ENCODE measurements around the gene BATF3. TPM values are rescaled to one million over a fixed set of nuclear protein-coding genes. Genes with fewer than 3 reads are reported as not detected.

Gene BATF3
- total RNA-seq, result 1 to 10 TPM in 1 of 2 experiments, under 1 TPM in 1; 0.64 to 1.0 TPM
- polyA plus RNA-seq, result under 1 TPM in 1 of 2 donors, not detected in 1; 0.42 TPM

GRCh38 chr1:212699625-212700222, at the start of gene BATF3:
BATF3 (minus strand) TSS chr1:212699840; CDS start chr1:212699762, 78 bp downstream.
- no peaks in the 10 kb centered on the region for H3K9me3 ChIP-seq (ENCODE audit: control insufficient read depth in 1 of 2, low read length in 2 of 2)
- H3K27ac ChIP-seq (ENCODE audit: low read depth, low read length), result peak within 1 kb of the TSS; percentile 57
- H3K36me3 ChIP-seq (ENCODE audit: insufficient read depth, low read length), result no peaks in the 10 kb centered on the region
- Mint-ChIP-seq H3K36me3 (peaks cover 0 to 2% of the 10 kb centered on the region in 2 donors), H3K27ac (peak within 1 kb of the TSS; percentile 83 to 94 (median 90)), H3K4me3 (peak within 1 kb of the TSS; percentile 86 to 95 (median 90)), H3K27me3 (no peaks in the 10 kb centered on the region), H3K4me1 (peaks cover 35 to 64% (median 49%) of the 10 kb centered on the region in 4 donors), H3K9me3 (peaks cover 0 to 2% (median 0%) of the 10 kb centered on the region in 8 donors)
- intact Hi-C loops (cut with micrococcal nuclease), result loop anchor here (1.0 to 2.0 kb wide), 3 partner anchors 51 to 141 kb away; no protein-coding TSS in a partner anchor
- POLR2A ChIA-PET (ENCODE audit: partially characterized antibody), result no interaction called here
- H3K4me1 ChIP-seq (ENCODE audit: insufficient read depth, low read length), result peaks cover 42% of the 10 kb centered on the region
- DNase-seq, result peak; percentile 17 to 61 (median 33)
- CTCF ChIA-PET (ENCODE audit: partially characterized antibody), result interaction anchor here (1.2 to 1.5 kb wide), 2 partner anchors 16 to 295 kb away, joined by 4 to 6 read pairs; no protein-coding TSS in a partner anchor
- H3K4me3 ChIP-seq (ENCODE audit: low read length in 2 of 2), result peak within 1 kb of the TSS; percentile 20 to 49
- no peaks in the 10 kb centered on the region for H3K27me3 ChIP-seq (ENCODE audit: insufficient read depth, low read length)

- no peaks in the 10 kb centered on the region for H3K27me3 Mint-ChIP-seq
- peaks cover 26% of the 10 kb centered on the region for H3K4me1 ChIP-seq (ENCODE audit: insufficient read depth, low read length)
- peak overlapping the region in 1 of 7 donors; percentile 41 for H3K27ac Mint-ChIP-seq
- H3K4me3 ChIP-seq (ENCODE audit: low read length in 2 of 2), result no peak overlapping the region
- DNase-seq, result no peak
- peaks cover 19 to 29% (median 23%) of the 10 kb centered on the region in 4 donors for H3K4me1 Mint-ChIP-seq
- CTCF ChIA-PET (ENCODE audit: partially characterized antibody), result interaction anchor here (1.1 to 1.4 kb wide), 6 partner anchors 10 to 269 kb away, joined by 3 to 4 read pairs (median 3); no protein-coding TSS in a partner anchor
- peaks cover 9 to 11% of the 10 kb centered on the region in 2 donors for H3K36me3 Mint-ChIP-seq
- H3K9me3 ChIP-seq (ENCODE audit: control insufficient read depth in 1 of 2, low read length in 2 of 2), result no peaks in the 10 kb centered on the region
- H3K4me3 Mint-ChIP-seq, result no peak overlapping the region
- H3K27ac ChIP-seq (ENCODE audit: low read depth, low read length), result no peak overlapping the region
- no peaks in the 10 kb centered on the region for H3K27me3 ChIP-seq (ENCODE audit: insufficient read depth, low read length)
- no peaks in the 10 kb centered on the region for H3K36me3 ChIP-seq (ENCODE audit: insufficient read depth, low read length)
- intact Hi-C loops (cut with micrococcal nuclease), result no loop called here
- POLR2A ChIA-PET (ENCODE audit: partially characterized antibody), result interaction anchor here (0.6 kb wide), 1 partner anchor 769 kb away, joined by 3 read pairs; no protein-coding TSS in a partner anchor
- H3K9me3 Mint-ChIP-seq, result no peaks in the 10 kb centered on the region
Observed at GRCh38 chr1:212746546-212746945, 46.9 kb upstream of the BATF3 start.

DNA sequence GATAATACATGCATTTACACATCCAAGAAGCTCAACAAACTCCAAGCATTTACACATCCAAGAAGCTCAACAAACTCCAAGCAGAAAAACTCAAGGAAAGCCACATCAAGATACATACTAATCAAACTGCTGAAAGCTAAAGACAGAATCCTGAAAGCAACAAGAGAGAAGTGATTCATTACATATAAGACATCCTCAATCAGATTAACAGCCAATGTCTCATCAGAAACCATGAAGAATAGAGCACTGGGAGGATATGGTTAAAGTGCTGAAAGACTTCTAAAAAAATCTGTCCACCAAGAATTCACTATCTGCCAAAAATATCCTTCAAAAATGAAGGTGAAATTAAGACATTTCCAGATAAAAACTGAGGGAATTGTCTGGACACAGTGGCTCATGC, 45.7 kb upstream of the BATF3 start:
- no peak for DNase-seq
- Mint-ChIP-seq H3K27ac (peak overlapping the region in 1 of 7 donors; percentile 89), H3K4me1 (peaks cover 17 to 27% (median 21%) of the 10 kb centered on the region in 4 donors), H3K4me3 (no peak overlapping the region), H3K9me3 (no peaks in the 10 kb centered on the region), H3K36me3 (peaks cover 15 to 20% of the 10 kb centered on the region in 2 donors), H3K27me3 (no peaks in the 10 kb centered on the region)
- ChIA-PET POLR2A (ENCODE audit: partially characterized antibody) (no interaction called here), CTCF (ENCODE audit: partially characterized antibody) (interaction anchor here (2.1 kb wide), 1 partner anchor 9 kb away, joined by 6 read pairs; no protein-coding TSS in a partner anchor)
- no peak overlapping the region for H3K27ac ChIP-seq (ENCODE audit: low read depth, low read length)
- H3K4me1 ChIP-seq (ENCODE audit: insufficient read depth, low read length), result peaks cover 19% of the 10 kb centered on the region
- no peaks in the 10 kb centered on the region for H3K9me3 ChIP-seq (ENCODE audit: control insufficient read depth in 1 of 2, low read length in 2 of 2)
- no peak overlapping the region for H3K4me3 ChIP-seq (ENCODE audit: low read length in 2 of 2)
- no peaks in the 10 kb centered on the region for H3K27me3 ChIP-seq (ENCODE audit: insufficient read depth, low read length)
- H3K36me3 ChIP-seq (ENCODE audit: insufficient read depth, low read length), result no peaks in the 10 kb centered on the region
- intact Hi-C loops (cut with micrococcal nuclease), result no loop called here

- H3K9me3 Mint-ChIP-seq, result no peaks in the 10 kb centered on the region
- H3K4me1 Mint-ChIP-seq, result peaks cover 9 to 20% (median 15%) of the 10 kb centered on the region in 4 donors
- peak overlapping the region in 5 of 8 donors; percentile 3 to 70 (median 16) for H3K4me3 Mint-ChIP-seq
- Histone ChIP-seq H3K9me3 (ENCODE audit: control insufficient read depth in 1 of 2, low read length in 2 of 2) (no peaks in the 10 kb centered on the region), H3K27ac (ENCODE audit: low read depth, low read length) (no peak overlapping the region), H3K4me1 (ENCODE audit: insufficient read depth, low read length) (peaks cover 8% of the 10 kb centered on the region), H3K4me3 (ENCODE audit: low read length in 2 of 2) (no peak overlapping the region), H3K27me3 (ENCODE audit: insufficient read depth, low read length) (no peaks in the 10 kb centered on the region), H3K36me3 (ENCODE audit: insufficient read depth, low read length) (no peaks in the 10 kb centered on the region)
- ChIA-PET CTCF (ENCODE audit: partially characterized antibody) (interaction anchor here (1.3 to 2.1 kb wide), 2 partner anchors 10 to 79 kb away, joined by 6 to 8 read pairs; no protein-coding TSS in a partner anchor), POLR2A (ENCODE audit: partially characterized antibody) (no interaction called here)
- H3K27me3 Mint-ChIP-seq, result no peaks in the 10 kb centered on the region
- H3K27ac Mint-ChIP-seq, result peak overlapping the region in 2 of 7 donors; percentile 55 to 67
- no peak for DNase-seq
- intact Hi-C loops (cut with micrococcal nuclease), result no loop called here
- H3K36me3 Mint-ChIP-seq, result peaks cover 19 to 20% of the 10 kb centered on the region in 2 donors
Observed at GRCh38 chr1:212743901-212744475, 44.3 kb upstream of the BATF3 start.

GRCh38 chr1:212738330-212738729, 38.7 kb upstream of the BATF3 start:
- H3K4me1 ChIP-seq (ENCODE audit: insufficient read depth, low read length), result peaks cover 4% of the 10 kb centered on the region
- Mint-ChIP-seq H3K4me3 (no peak overlapping the region), H3K9me3 (no peaks in the 10 kb centered on the region), H3K36me3 (peaks cover 23 to 26% of the 10 kb centered on the region in 2 donors), H3K27ac (no peak overlapping the region), H3K4me1 (peaks cover 4 to 16% (median 8%) of the 10 kb centered on the region in 4 donors), H3K27me3 (no peaks in the 10 kb centered on the region)
- no peak overlapping the region for H3K4me3 ChIP-seq (ENCODE audit: low read length in 2 of 2)
- DNase-seq, result no peak
- H3K36me3 ChIP-seq (ENCODE audit: insufficient read depth, low read length), result no peaks in the 10 kb centered on the region
- no peaks in the 10 kb centered on the region for H3K9me3 ChIP-seq (ENCODE audit: control insufficient read depth in 1 of 2, low read length in 2 of 2)
- intact Hi-C loops (cut with micrococcal nuclease), result no loop called here
- POLR2A ChIA-PET (ENCODE audit: partially characterized antibody), result interaction anchor here (0.6 kb wide), 1 partner anchor 37 kb away, joined by 4 read pairs; no protein-coding TSS in a partner anchor
- CTCF ChIA-PET (ENCODE audit: partially characterized antibody), result no interaction called here
- H3K27ac ChIP-seq (ENCODE audit: low read depth, low read length), result no peak overlapping the region
- H3K27me3 ChIP-seq (ENCODE audit: insufficient read depth, low read length), result no peaks in the 10 kb centered on the region

GRCh38 chr1:212737559-212737958, 37.9 kb upstream of the BATF3 start:
- intact Hi-C loops (cut with micrococcal nuclease), result no loop called here
- CTCF ChIA-PET (ENCODE audit: partially characterized antibody), result no interaction called here
- Histone ChIP-seq H3K27me3 (ENCODE audit: insufficient read depth, low read length) (no peaks in the 10 kb centered on the region), H3K36me3 (ENCODE audit: insufficient read depth, low read length) (no peaks in the 10 kb centered on the region), H3K9me3 (ENCODE audit: control insufficient read depth in 1 of 2, low read length in 2 of 2) (no peaks in the 10 kb centered on the region), H3K27ac (ENCODE audit: low read depth, low read length) (no peak overlapping the region), H3K4me1 (ENCODE audit: insufficient read depth, low read length) (peaks cover 4% of the 10 kb centered on the region), H3K4me3 (ENCODE audit: low read length in 2 of 2) (no peak overlapping the region)
- H3K27me3 Mint-ChIP-seq, result no peaks in the 10 kb centered on the region
- peaks cover 4 to 16% (median 8%) of the 10 kb centered on the region in 4 donors for H3K4me1 Mint-ChIP-seq
- POLR2A ChIA-PET (ENCODE audit: partially characterized antibody), result interaction anchor here (0.6 to 1.1 kb wide), 2 partner anchors 36 to 54 kb away, joined by 3 to 4 read pairs; partner anchors contain the start of gene NSL1
- no peak for DNase-seq
- no peak overlapping the region for H3K4me3 Mint-ChIP-seq
- H3K27ac Mint-ChIP-seq, result no peak overlapping the region
- peaks cover 24 to 26% of the 10 kb centered on the region in 2 donors for H3K36me3 Mint-ChIP-seq
- no peaks in the 10 kb centered on the region for H3K9me3 Mint-ChIP-seq

DNA sequence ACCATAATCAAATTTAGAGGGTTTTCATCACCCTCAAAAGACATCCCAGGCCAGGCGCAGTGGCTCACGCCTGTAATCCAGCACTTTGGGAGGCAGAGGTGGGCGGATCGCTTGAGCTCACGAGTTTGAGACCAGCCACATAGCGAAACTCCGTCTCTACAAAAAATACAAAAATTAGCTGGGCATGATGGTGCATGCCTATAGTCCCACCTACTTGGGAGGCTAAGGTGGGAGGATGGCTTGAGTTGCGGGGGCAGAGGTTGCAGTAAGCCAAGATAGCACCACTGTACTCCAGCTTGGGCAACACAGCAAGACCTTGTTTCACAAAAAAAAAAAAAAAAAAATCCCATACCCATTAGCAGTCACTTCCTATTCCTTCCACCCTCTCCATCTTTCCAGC, 33.5 kb upstream of the BATF3 start:
- CTCF ChIA-PET (ENCODE audit: partially characterized antibody), result no interaction called here
- no peak overlapping the region for H3K27ac Mint-ChIP-seq
- H3K4me3 ChIP-seq (ENCODE audit: low read length in 2 of 2), result no peak overlapping the region
- H3K4me1 Mint-ChIP-seq, result peaks cover under 1 to 7% (median 3%) of the 10 kb centered on the region in 4 donors
- H3K27ac ChIP-seq (ENCODE audit: low read depth, low read length), result no peak overlapping the region
- H3K9me3 Mint-ChIP-seq, result no peaks in the 10 kb centered on the region
- no peaks in the 10 kb centered on the region for H3K27me3 ChIP-seq (ENCODE audit: insufficient read depth, low read length)
- no peaks in the 10 kb centered on the region for H3K36me3 ChIP-seq (ENCODE audit: insufficient read depth, low read length)
- no peak for DNase-seq
- H3K4me1 ChIP-seq (ENCODE audit: insufficient read depth, low read length), result no peaks in the 10 kb centered on the region
- POLR2A ChIA-PET (ENCODE audit: partially characterized antibody), result no interaction called here
- no peaks in the 10 kb centered on the region for H3K27me3 Mint-ChIP-seq
- peaks cover 9 to 14% of the 10 kb centered on the region in 2 donors for H3K36me3 Mint-ChIP-seq
- no peaks in the 10 kb centered on the region for H3K9me3 ChIP-seq (ENCODE audit: control insufficient read depth in 1 of 2, low read length in 2 of 2)
- intact Hi-C loops (cut with micrococcal nuclease), result no loop called here
- no peak overlapping the region for H3K4me3 Mint-ChIP-seq

Measured in CD4-positive, alpha-beta memory T cell (primary cell).